ENCODE results near the gene DMRTA2.

The DMRTA2 gene

GRCh38 chr1:50422946-50423669 is at the start of gene DMRTA2:
DMRTA2 (minus strand) TSS chr1:50423443; CDS start chr1:50421536, 1,907 bp downstream.
- DNase-seq = no peak

DNA sequence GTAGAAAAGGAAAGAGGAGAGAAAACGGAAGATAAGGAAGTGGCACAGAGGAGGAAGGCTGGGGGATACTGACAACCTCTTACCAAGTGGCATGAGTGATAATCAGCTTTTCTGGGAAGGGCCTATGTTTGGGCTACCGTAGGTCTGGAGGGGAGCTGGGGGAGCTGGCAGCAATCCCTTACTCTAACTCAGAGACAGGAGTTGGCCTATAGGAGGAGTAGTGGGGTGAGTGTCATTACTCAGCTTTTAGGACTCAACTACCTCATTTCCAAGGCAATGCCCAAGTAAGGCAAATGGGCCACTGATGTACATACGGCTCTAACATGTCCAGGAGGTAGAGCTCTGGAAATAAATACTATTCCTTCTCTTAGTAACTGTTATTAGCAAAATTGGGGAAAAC is 48.7 kb upstream of the DMRTA2 start:
- DNase-seq = no peak

GRCh38 chr1:50462964-50463363 is 39.7 kb upstream of the DMRTA2 start:
- no peak for DNase-seq

- peak in 1 of 2 donors; percentile 6 for DNase-seq
Measured at GRCh38 chr1:50458507-50458906, 35.3 kb upstream of the DMRTA2 start.

GRCh38 chr1:50454911-50455310 is 31.7 kb upstream of the DMRTA2 start:
- DNase-seq = no peak

GRCh38 chr1:50453266-50453665 is 30.0 kb upstream of the DMRTA2 start:
- DNase-seq = no peak

GRCh38 chr1:50452700-50453099 is 29.5 kb upstream of the DMRTA2 start:
- DNase-seq = no peak

- DNase-seq = no peak
Measured at GRCh38 chr1:50450861-50451653, 27.8 kb upstream of the DMRTA2 start.

GRCh38 chr1:50447961-50448360 is 24.7 kb upstream of the DMRTA2 start:
- DNase-seq = no peak

GRCh38 chr1:50441183-50441582 is 17.9 kb upstream of the DMRTA2 start:
- no peak for DNase-seq

- no peak for DNase-seq
Measured at GRCh38 chr1:50438945-50439344, 15.7 kb upstream of the DMRTA2 start.

GRCh38 chr1:50436489-50436888 is 13.2 kb upstream of the DMRTA2 start:
- no peak for DNase-seq

DNA sequence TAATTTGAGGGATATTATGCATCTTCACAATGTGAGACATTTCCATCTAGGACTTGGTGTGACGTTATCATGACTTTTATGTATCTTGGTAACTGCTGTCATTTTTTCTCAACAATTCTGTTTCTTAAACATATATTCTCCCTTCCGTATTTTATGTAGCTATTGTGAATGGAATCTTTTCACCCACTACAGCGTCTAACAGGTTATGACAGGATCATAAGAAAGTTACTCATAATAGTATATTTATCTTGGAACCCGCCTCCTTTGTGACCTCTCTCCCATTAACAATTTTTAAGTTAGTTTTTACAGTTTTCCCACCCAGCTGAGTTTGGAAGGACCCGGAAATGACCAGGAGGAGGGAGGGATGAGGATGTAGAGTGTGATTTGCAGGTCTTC is 6.8 kb upstream of the DMRTA2 start:
- no peak for DNase-seq

- no peak for DNase-seq
Measured at GRCh38 chr1:50427818-50428779, 4.9 kb upstream of the DMRTA2 start.

DNA sequence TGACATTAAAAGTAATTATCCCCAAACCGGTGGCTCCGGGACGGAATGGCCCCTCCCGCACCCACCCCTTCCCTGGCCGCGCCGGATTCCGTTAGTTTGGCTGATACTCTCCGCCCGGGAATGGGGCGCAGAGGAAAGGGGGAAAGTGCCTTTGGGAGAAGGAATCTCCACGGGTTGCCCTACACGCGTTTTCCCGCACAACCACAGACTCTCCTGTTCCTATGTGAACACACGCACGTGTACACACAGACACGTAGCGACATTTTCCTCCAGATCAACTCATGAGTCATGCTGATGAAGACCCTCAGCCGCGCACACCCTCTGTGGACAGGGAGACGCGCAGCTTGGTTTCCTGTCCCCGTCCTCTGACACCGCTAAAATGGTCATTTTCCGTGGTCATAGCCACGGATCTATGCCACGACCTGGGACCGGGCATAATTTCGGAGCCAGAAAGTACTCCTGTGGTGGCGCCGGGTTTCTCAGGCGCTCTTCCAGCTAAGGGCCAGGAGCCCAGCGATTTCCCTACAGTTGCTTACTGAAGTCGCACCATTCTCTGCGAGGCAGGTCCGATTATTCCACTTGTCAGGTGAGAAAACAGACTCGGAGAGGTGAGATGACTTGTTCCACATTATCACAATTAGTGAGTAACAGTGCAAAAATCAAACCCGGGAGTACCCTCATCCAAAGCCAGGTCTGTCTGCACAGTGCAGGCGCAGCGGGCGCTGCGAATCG is 4.0 kb upstream of the DMRTA2 start:
- no peak for DNase-seq

- DNase-seq = no peak
Measured at GRCh38 chr1:50426702-50427085, 3.5 kb upstream of the DMRTA2 start.

- no peak for DNase-seq
Measured at GRCh38 chr1:50426108-50426700, 3.0 kb upstream of the DMRTA2 start.

DNA sequence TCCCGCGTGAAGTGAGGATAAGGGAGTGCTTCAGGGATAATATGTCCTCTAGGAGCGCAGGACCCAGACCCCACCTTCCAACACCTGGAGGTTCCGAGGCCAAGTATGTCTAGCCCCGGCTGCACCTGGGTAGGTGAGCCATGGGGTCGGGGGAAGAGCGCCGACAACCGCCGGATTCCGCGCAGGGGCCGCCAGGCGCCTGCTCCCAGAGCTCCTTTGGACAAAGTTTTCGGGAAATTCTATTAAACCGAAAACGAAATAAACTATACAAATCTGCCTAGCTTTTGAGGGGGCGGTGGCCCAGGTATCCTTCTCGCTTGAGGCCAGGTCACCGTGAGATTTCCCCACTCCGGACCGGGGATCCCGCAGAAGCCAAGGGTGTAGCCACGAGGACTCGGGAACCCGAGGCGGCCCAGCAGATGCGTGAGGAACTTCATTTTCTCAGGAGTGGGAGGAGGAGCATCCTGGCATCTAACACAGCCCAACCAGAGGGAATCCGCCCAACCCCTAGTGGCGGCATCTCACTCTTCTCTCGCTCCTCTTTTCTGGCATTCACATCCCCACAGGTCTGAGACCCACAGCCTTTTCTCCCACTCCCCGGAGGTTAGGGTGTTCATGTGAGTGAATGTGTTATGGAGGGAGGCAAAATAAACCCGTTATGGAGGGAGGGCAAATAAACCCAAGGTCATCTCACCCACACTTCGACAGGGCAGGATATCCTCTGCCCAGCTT is 2.3 kb upstream of the DMRTA2 start:
- DNase-seq = no peak

DNA sequence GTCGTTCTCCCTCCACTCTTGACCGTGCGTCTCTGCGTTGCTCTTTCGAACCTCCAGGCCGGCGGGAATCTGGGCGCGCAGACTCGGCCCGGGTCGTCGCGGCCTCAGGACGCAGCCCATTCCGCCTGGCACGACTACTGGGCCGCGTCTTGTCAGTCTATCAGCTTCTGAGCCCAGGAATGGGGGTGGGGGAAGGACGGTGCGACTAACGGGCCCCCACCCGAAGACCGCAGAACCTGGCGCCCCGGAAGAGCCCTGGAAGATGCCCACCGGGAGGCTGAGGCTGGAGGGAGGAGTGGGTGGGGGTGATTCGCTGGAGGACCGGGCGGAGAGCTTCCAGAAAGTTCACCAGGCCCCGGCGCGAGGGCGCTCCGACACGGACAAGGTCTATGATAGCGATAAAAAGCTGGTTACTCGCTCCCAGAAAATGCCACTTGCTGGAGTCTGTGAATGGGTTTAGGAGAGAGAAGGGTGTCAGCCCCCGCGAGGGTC is 1.7 kb upstream of the DMRTA2 start:
- DNase-seq = no peak

DNA sequence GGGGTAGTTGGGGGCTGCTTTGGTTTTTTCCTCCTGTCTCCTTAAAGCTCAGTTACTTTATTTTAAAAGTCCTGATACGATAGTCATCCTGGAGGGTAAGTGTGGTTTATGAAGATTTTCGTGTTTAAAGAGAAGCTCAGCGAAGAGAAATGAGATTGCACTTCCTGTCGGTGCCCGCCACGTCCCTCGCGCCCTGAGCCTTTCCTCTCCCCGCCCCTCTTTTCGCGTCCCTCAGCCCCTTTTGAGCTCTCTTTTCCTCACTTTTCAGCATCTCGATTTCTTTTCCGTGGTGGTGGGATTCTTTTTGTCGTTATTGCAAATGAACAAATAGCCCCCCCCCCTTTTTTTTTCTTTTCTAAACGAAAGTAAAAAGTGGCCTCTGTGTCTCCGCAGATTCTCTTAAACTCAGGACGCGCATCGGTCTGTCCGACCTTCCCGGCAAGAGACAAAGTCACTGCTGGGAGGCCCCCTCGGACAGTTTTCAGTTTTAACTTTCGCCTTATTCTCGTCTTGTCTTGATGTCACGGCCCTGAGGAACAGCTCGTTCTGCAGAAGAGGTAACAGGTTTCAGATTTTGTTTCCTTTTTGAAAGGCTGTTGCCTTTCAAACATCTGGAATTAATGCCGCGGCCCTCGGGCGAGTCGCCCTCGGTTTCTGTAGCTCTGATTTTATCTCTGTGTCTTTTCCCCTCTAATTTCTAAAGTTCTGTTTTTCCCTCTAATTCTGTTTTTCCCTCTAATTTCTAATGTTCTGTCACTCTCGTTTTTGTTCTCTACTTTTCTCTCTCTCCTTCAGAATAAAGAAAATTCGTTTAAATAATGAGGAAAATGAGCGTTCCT is 1.0 kb upstream of the DMRTA2 start:
- no peak for DNase-seq

Measured in bone marrow (tissue), 2 donors.